ENCODE results near the gene SLC25A27.

DNA sequence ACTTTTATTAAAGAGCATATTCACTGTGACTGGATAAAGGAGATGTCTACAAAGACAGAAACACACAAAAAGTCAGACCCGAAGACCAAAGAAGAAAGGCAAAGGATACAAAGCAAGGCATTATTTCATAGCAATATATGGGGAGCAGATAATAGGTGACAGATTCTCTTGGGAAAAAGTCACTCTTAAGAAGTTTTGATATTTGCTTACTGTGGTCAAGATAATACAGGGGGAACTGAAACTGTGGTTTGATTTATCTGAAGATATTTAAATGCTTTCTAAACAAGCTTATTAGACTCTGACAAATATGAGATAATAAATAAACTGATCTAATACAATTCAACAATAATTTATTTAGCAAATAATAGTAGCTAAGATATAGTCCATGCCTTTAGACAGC lies 14.8 kb upstream of the SLC25A27 start:
- TF ChIP-seq, protein P1, sequence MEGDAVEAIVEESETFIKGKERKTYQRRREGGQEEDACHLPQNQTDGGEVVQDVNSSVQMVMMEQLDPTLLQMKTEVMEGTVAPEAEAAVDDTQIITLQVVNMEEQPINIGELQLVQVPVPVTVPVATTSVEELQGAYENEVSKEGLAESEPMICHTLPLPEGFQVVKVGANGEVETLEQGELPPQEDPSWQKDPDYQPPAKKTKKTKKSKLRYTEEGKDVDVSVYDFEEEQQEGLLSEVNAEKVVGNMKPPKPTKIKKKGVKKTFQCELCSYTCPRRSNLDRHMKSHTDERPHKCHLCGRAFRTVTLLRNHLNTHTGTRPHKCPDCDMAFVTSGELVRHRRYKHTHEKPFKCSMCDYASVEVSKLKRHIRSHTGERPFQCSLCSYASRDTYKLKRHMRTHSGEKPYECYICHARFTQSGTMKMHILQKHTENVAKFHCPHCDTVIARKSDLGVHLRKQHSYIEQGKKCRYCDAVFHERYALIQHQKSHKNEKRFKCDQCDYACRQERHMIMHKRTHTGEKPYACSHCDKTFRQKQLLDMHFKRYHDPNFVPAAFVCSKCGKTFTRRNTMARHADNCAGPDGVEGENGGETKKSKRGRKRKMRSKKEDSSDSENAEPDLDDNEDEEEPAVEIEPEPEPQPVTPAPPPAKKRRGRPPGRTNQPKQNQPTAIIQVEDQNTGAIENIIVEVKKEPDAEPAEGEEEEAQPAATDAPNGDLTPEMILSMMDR (IDR thresholded peaks at IDR 0.05; ENCODE audit: low read depth, low read length) = no peak
- TF ChIP-seq EZH2phosphoT487 (IDR thresholded peaks at IDR 0.05; ENCODE audit: low read depth) = no peak
